ENCODE measurements around the gene GPR155.

DNA sequence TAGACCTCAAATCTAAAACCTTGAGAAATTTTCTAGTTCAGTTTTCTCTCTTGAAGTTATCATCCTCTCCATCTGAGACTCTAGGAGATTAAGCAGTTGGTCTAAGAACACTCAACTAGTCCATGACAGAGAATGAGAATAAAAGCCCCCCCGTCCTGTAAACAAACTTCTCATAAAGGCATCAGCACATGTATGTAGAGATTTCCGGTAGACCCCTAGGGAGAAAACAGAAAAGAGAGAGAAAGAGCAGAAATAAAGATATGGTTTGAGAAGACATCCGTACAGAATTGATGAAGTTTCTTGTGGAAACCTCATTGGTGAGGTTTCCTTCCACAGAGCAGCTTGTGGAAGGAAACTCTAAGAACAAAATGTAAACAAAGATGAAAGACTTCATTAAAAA is 3.2 kb upstream of the GPR155 start:
- TF ChIP-seq, protein P1, sequence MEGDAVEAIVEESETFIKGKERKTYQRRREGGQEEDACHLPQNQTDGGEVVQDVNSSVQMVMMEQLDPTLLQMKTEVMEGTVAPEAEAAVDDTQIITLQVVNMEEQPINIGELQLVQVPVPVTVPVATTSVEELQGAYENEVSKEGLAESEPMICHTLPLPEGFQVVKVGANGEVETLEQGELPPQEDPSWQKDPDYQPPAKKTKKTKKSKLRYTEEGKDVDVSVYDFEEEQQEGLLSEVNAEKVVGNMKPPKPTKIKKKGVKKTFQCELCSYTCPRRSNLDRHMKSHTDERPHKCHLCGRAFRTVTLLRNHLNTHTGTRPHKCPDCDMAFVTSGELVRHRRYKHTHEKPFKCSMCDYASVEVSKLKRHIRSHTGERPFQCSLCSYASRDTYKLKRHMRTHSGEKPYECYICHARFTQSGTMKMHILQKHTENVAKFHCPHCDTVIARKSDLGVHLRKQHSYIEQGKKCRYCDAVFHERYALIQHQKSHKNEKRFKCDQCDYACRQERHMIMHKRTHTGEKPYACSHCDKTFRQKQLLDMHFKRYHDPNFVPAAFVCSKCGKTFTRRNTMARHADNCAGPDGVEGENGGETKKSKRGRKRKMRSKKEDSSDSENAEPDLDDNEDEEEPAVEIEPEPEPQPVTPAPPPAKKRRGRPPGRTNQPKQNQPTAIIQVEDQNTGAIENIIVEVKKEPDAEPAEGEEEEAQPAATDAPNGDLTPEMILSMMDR (IDR thresholded peaks at IDR 0.05; ENCODE audit: borderline replicate concordance, extremely low read depth, low read length, poor library complexity, severe bottlenecking): no peak
- no peak for TF ChIP-seq EZH2 (IDR thresholded peaks at IDR 0.05; ENCODE audit: borderline replicate concordance, low read depth, low read length, severe bottlenecking)

Measured in DND-41 (cell line).